Measurements from ENCODE around the gene SSTR5. TPM values are rescaled to one million over a fixed set of nuclear protein-coding genes. Genes with fewer than 3 reads are reported as not detected.

Gene SSTR5
- total and polyA plus RNA-seq, 4 donors: 0.23 TPM; not detected in 3

- H3K4me3 ChIP-seq: no peak overlapping the region
- no peak overlapping the region for H3K27ac ChIP-seq (ENCODE audit: low read depth in 1 of 2, low read length in 1 of 2)
- no peak overlapping the region for H3K9ac ChIP-seq (ENCODE audit: insufficient read depth in 1 of 2, low read length in 2 of 2)
- DNase-seq (no peak), ATAC-seq (ENCODE audit: insufficient read depth, low FRiP score) (no peak)
- peaks cover 0 to 3% (median 0%) of the 10 kb centered on the region in 4 donors for H3K9me3 ChIP-seq (ENCODE audit: control insufficient read depth in 4 of 4, insufficient read depth in 3 of 4, low read length in 3 of 4)
- H3K4me1 ChIP-seq (ENCODE audit: control insufficient read depth in 5 of 5, insufficient read depth in 5 of 5, low read length in 5 of 5): no peaks in the 10 kb centered on the region
- no peaks in the 10 kb centered on the region for H3K36me3 ChIP-seq (ENCODE audit: control insufficient read depth in 4 of 4, insufficient read depth in 4 of 4, low read length in 4 of 4)
- peaks cover 23 to 63% (median 39%) of the 10 kb centered on the region in 3 donors for H3K27me3 ChIP-seq (ENCODE audit: control insufficient read depth in 3 of 3, insufficient read depth in 3 of 3, low read length in 2 of 3)
- TF ChIP-seq CTCF (IDR thresholded peaks at IDR 0.05; ENCODE audit: control extremely low read depth, extremely low read depth): no peak
- 18 to 26% methylated on average over 32 of the region's 32 CpGs for WGBS, 2 donors
Measured at GRCh38 chr16:1070084-1070863, 2.3 kb upstream of the SSTR5 start.

- H3K36me3 ChIP-seq (ENCODE audit: control insufficient read depth in 4 of 4, insufficient read depth in 4 of 4, low read length in 4 of 4): no peaks in the 10 kb centered on the region
- no peaks in the 10 kb centered on the region for H3K4me1 ChIP-seq (ENCODE audit: control insufficient read depth in 5 of 5, insufficient read depth in 5 of 5, low read length in 5 of 5)
- TF ChIP-seq CTCF (IDR thresholded peaks at IDR 0.05; ENCODE audit: control extremely low read depth, extremely low read depth): no peak
- ATAC-seq (ENCODE audit: insufficient read depth, low FRiP score): no peak
- H3K4me3 ChIP-seq: no peak overlapping the region
- DNase-seq: no peak
- WGBS, 2 donors: 29 to 33% methylated on average over 16 of the region's 16 CpGs
- no peak overlapping the region for H3K9ac ChIP-seq (ENCODE audit: insufficient read depth in 1 of 2, low read length in 2 of 2)
- H3K27me3 ChIP-seq (ENCODE audit: control insufficient read depth in 3 of 3, insufficient read depth in 3 of 3, low read length in 2 of 3): peaks cover 23 to 60% (median 32%) of the 10 kb centered on the region in 3 donors
- H3K27ac ChIP-seq (ENCODE audit: low read depth in 1 of 2, low read length in 1 of 2): no peak overlapping the region
- peaks cover 0 to 6% (median 0%) of the 10 kb centered on the region in 4 donors for H3K9me3 ChIP-seq (ENCODE audit: control insufficient read depth in 4 of 4, insufficient read depth in 3 of 4, low read length in 3 of 4)
Measured at GRCh38 chr16:1070864-1071408, 1.6 kb upstream of the SSTR5 start.

GRCh38 chr16:1071561-1072225 is 854 bp upstream of the SSTR5 start:
- H3K9ac ChIP-seq (ENCODE audit: insufficient read depth in 1 of 2, low read length in 2 of 2): no peak overlapping the region
- H3K9me3 ChIP-seq (ENCODE audit: control insufficient read depth in 4 of 4, insufficient read depth in 3 of 4, low read length in 3 of 4): peaks cover 0 to 6% (median 0%) of the 10 kb centered on the region in 4 donors
- H3K27me3 ChIP-seq (ENCODE audit: control insufficient read depth in 3 of 3, insufficient read depth in 3 of 3, low read length in 2 of 3): peaks cover 18 to 59% (median 27%) of the 10 kb centered on the region in 3 donors
- DNase-seq (no peak), ATAC-seq (ENCODE audit: insufficient read depth, low FRiP score) (no peak)
- no peaks in the 10 kb centered on the region for H3K4me1 ChIP-seq (ENCODE audit: control insufficient read depth in 5 of 5, insufficient read depth in 5 of 5, low read length in 5 of 5)
- WGBS, 2 donors: 8 to 16% methylated on average over 30 of the region's 30 CpGs
- no peak overlapping the region for H3K4me3 ChIP-seq
- TF ChIP-seq CTCF (IDR thresholded peaks at IDR 0.05; ENCODE audit: control extremely low read depth, extremely low read depth): no peak
- H3K36me3 ChIP-seq (ENCODE audit: control insufficient read depth in 4 of 4, insufficient read depth in 4 of 4, low read length in 4 of 4): no peaks in the 10 kb centered on the region
- no peak overlapping the region for H3K27ac ChIP-seq (ENCODE audit: low read depth in 1 of 2, low read length in 1 of 2)

All from lung (tissue), 12 donors.